GM21619 (cell line): ENCODE results near the gene HHIP.

Source experiments
- ATAC-seq: cut with Tn5 transposase; IDR thresholded peaks from one replicate; pipeline ENCODE4 v1.9.1; 2021; ENCODE audit not compliant: unreplicated experiment

The HHIP gene

DNA sequence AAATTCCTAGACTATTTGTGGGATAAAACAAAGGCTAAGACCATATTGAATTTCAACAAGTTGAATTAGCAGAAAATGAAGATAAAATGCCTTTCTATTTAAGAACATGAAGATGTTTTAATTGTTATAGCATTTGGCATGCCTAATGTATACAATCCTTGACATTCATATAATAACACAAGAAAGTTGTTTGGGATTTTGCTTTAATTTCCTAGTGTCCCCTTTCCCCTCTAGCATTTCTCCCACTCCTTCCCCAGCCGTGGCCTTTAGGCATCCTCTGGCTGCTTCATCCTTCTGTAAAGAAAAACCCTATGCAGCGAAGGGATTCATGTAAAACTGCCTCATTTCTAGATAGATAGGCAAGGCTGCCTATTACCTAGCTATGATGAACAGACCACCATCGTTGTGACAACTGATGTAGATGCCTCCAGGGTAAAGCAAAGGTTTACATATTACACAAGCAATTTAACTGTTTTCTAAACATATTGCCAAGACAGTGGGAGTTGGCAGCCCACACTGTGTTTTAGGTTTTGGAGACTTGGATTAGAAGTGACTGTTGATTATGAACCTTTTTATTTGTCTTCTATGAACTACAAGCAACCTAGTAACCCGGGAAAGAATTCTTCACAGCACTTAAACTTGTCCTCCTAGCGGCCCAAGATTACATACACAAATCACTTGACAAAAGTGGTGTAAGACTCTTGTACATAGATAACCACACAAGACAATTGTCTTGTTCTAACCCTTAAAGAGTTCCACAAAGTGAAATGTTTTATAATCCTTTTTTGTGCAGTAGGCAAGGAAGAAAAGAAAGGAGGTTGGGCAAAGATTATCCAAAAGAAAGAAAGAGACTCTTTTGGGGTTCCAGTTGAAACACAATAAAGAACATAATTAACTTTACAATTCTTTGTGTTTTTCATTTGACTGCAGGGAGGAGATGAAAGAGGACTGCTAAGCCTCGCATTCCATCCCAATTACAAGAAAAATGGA is 59.9 kb downstream of the HHIP start:
- ATAC-seq, result no peak

DNA sequence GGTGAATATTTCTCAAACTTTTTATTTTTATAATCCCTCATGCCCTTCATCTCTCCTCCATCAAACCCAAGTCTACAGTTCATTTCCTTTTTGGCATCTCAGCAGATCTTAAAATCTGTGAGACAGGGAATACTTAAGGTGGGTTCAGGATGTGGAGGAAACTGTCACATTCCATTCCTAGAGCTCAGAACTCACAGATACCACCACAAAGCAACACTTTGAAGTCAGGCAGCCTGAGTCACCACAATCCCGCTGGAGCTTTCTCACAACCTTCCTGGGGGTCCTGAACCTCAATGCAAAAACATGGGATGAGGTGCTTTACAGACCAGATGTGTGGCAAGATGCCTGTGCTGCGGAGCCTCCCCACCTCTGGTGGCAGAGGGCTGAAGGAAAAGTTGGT is 63.2 kb downstream of the HHIP start:
- no peak for ATAC-seq

DNA sequence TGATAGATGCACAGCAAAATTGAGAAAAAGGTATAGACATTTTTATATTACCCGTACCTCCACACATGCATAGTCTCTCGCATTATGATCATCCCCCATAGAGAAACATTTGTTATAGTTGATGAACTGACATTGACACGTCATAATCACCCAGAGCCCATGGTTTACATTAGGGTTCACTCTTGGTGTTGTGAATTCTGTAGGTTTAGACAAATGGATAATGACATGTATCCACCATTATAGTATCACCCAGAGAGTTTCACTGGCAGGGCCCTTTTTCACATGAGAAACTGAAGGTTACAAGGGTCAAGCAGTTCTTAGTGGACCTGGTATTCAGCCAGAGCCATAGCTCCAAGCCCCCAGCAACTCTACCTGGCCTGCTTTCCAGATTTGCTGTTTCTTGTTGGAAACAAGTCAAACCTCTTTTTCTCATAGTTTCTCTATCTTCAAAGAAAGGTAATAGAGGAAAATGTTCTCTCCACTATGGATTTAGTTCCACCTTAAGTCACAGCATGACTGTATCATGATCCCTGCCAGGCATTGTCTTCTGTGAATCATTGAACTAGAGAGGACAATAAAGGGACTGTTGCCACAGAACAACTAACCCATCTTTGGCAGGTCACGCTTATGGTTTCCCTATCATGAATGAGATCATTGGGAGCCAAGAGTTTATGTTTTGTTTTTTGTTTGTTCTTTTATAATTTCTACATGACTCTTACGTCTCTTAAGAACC is 64.0 kb downstream of the HHIP start:
- ATAC-seq, result no peak

DNA sequence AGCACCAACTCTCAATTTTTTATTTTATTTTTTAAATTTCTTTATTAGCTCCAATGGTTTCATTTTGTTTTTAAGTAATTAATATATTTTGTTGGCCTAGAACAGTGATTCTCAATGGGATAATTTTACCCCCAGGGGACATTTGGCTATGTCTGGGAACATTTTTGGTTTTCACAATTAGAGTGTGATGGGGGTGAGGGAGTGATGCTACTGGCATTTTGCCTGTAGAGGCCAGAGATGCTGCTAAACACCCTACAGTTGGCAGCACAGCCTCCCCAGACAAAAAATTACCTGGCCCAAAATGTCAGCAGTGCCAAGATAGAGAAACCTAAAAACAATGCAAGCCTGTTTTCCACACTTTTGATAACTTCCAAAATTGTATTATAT is 64.6 kb downstream of the HHIP start:
- ATAC-seq, result no peak

DNA sequence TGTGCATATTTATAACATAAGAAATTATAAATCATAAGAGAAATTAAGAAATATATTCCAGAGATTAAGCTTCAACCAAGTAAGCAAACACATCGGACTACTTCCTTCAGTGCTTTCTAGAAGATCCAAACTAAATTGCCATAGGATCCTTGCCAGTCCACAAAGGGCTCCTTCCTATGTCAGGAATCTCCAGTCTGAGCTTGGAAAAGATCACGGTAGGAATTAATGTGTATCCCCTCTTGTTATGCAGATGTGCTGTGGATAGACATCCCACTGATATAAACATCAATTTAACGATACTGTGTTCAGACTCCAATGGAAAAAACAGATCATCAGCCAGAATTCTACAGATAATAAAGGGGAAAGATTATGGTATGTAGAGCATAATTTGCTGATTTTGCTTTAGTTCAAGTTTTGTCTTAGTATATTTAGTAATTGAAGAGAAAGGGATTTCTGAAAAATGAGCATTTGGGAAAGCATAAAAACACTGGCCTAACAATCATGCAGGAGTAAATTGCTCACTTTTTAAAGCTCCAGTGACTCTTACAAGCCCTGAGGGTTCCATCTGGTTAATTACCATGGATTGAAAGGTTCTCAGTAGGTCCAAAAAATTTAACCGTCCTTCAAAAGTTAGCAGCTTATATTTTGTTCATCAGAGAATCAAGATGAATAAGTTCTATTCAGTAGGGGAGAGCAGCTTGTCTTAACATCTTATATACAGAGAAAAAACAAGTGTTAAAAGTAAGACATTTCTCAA is 65.9 kb downstream of the HHIP start:
- ATAC-seq, result no peak

DNA sequence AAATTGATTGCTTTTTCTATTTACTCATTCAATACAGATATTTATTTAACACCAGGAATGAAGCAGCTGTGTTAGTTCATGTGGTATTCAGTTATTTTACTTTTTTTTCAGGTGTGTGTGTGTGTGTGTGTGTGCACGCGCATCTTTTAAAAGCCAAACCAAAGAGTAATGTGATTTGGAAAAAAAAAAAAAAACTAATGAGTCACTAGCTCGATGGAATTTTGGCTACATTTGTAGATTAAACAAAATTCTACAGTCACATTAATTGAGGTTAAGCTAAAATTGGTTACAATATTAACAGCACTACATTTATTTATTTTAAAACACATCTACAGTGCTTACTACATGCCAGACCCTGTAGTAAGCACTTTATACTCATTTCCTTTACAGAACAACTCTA is 66.8 kb downstream of the HHIP start:
- ATAC-seq, result no peak

DNA sequence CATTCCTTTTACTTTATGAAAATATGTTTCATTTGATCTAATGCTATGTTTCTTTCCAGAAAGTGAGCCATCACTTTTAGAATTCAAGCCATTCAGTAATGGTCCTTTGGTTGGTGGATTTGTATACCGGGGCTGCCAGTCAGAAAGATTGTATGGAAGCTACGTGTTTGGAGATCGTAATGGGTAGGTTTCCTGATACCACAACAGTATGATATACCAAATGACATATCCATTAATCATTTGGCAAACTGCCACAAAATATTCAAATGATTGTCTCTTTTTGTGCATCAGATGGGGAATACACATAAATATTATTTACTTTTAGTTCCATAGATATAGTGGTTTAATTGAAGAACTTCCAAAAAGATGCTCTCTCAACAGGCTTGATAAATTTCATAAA is 68.2 kb downstream of the HHIP start:
- no peak for ATAC-seq

DNA sequence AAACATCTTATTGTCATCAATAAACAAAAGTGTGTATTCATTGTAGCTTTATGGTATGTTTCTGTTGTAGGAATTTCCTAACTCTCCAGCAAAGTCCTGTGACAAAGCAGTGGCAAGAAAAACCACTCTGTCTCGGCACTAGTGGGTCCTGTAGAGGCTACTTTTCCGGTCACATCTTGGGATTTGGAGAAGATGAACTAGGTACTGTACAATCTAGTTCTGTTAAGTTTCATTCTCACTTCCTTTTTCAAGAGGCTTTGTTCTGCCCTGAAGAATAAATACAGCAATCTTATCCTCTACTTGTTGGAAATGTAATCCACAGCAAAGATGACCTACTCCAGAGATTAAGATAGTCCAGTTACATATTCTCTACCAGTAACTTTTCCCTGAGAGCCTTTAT is 69.3 kb downstream of the HHIP start:
- no peak for ATAC-seq

DNA sequence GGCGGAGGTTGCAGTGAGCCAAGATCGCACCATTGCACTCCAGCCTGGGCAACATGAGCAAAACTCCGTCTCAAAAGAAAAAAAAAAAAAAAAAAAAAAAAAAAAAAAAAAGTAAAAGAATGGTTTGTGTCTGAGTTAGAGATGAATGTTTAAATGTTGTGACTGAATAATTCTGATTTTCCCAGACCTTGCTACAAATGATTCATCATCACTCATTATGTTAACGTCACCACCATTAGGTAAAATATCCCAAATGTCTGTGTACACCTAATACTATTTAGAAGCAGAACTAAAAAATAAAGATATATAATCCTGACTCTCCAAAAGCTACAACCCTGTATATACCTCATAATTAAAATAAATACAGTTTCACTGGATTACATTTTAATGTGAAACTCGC is 70.8 kb downstream of the HHIP start:
- ATAC-seq, result no peak

DNA sequence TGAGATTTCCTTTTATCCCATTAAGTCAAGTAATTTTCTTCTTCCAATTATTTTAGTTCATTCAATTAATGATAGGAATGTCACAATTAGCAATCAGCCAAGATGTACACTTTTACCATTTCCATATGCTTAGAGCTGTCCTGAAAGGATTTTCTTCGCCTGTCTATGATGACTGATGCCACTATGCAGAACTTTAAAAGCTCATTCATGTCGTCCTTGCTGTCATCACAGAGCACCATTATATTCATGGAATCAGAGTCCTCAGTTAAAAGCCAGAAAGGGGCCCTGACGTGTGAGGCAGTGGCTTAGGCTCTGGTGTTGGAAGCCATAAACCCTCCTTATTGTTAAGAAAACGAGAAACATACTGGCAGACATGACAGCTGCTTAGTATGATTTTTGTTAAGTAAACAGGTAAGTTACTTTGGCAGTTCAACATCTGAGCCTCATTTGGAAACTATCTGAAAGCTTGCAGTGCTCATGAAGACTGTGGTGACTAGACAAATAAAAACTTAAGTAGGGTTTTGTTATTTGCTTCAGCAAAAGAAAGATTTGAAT is 73.1 kb downstream of the HHIP start:
- ATAC-seq, result no peak

DNA sequence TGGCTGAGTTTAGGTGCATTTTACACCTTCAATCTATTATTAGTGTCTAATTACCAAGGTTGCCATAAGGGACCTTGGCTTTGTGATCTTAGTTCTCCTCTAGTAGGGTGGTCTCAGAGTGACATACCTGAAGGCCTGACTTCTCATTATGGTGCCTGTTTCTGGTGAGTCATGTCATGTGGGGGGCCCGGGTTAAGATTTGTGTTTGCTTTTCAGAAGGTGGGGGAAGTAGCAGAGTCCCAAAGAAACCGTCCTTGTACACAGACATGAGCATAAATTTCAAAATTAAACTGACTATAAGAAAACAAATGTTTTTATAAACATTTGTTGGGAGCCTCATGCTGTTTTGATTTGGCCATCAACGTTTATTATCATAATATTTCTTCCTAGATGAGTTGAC is 74.5 kb downstream of the HHIP start:
- ATAC-seq, result no peak

DNA sequence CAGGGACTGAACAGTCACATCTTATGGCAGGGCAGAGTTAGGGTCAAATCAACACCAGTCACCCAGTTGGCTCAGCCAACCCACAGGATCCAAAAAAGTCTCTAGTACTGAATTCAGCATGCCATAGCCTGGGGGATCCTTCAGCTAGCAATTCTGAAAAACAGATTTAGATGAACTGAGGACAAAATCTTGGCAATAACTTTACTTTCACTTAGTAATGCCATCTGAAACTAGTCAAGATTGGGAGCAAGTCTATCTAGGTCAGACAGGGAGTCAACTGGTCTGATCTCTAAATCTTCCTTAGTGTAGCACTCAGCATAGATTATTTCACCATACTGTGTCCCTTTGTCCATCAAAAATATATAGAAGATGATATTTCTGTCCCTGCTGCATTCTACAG is 76.0 kb downstream of the HHIP start:
- no peak for ATAC-seq

DNA sequence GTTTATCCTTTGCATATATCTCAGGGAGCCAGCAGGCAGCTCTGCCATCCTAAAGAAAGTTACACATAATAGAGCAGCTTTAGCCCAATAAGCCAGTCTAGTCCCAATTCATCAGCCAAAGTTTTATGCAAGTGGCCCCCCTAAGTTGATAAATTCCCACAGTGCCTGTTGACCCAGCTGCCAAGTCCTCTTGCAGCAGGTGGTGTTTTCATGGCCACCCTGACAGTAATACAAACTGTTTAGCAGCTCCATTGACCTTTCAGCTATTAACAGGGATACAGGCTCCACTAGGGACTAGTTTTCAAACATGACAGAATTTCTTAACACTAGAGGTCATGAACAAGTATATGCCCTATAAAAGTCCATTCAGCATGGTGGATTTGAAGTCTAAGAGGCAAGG is 77.5 kb downstream of the HHIP start:
- no peak for ATAC-seq

DNA sequence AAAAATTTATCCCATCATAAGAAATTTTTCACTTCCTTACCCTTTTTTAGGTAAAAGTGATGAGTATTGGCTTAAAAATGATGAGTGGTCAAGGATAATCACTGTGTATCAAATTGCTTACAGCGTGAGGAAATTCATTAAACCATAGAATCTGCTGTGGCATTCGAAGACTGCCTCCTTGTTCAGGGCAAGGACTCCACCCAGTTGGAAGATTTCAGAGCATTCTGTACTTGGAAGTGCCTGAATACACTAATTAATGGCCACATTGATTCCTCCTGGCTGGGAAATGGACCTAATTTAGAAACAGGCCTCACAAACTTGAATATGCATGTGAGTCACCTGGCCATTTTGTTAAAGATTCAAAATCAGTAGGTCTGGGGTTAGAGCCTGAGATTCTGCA is 83.2 kb downstream of the HHIP start:
- no peak for ATAC-seq

DNA sequence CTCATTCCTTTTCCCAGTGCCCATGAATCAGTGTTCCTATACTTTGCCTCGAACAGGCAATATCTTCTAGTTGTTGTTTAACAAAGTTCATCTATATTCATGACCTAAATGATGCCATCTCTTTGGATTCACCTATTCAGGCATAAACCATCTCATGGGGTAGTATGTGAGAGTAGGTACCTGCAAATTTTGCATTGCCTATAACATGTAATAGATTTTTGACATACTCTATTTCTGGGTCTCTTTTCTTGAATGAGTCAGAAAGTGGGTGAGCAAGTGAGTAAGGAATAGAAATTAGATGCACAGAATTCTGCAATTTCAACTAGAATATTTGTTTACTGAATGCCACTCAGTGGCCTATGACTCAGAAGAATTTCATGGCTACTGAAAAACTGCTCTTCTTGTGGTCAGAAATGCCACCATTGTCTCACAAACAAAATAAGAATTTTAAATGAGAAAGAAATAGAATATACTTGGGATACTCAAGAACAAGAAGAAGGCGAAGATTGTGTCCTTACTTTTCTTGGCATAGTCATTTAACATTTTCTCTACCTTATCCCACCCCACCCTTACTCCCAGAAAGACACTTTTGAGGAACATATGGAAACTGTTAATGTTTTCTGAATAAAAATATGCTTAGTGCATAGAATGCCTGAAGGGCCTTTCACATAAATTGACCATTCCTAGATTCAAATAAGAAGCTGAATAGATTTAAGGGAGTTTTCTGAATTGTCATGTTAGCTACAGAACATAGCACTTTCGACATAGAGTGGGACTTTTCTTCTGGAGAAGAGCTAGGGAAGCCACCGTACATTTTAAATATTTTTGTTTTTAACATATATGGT is 86.8 kb downstream of the HHIP start:
- no peak for ATAC-seq

DNA sequence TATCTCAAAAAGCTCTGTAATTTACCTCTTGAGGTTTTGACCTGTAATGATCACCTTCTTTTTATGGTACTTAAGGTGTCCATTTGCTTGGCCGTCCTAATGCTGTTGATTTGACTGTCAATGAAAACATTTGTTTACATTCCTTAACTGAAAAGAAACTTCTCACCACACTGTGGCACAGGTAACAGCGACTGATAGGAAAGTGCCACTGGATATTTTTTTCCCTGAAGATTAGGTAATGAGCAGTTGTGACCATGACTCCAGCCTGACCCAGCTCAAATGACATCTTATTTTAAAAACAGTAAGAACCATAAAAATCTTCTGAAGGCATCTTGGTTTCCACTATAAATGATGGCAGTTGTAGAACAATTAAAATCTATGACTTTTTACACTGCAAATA is 87.6 kb downstream of the HHIP start:
- no peak for ATAC-seq

DNA sequence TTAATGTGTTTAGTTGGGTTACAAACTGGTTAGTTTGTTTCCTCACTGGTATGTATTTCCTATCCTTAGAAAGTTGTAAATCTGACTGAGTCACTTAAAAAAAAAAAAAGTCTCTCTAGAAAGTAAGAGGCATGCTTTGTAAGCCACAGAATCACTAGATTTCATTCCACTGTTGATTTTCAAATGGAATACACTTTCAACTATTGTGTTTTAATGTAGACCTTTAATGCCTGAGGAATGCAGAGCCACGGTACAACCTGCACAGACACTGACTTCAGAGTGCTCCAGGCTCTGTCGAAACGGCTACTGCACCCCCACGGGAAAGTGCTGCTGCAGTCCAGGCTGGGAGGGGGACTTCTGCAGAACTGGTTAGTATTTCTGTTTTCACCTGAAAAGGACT is 88.6 kb downstream of the HHIP start:
- no peak for ATAC-seq

DNA sequence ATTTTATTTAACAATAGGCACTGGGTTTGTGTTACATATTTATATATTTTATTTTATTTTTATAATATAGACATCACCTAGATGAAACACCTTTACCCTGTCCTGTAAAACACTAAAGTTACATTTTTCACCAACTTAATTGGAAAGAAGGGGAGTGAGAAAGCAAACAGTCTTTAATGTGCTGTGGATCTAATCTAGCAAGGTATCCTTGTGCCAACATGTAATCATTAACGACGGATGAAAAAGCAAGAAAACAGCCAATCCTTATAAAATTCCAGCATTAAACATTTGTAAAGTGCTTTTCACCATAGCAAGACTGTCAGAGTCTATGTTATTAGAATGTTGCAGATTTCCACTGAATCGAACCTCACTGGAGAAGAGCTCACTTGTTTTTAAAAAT is 92.7 kb downstream of the HHIP start:
- ATAC-seq, result no peak

DNA sequence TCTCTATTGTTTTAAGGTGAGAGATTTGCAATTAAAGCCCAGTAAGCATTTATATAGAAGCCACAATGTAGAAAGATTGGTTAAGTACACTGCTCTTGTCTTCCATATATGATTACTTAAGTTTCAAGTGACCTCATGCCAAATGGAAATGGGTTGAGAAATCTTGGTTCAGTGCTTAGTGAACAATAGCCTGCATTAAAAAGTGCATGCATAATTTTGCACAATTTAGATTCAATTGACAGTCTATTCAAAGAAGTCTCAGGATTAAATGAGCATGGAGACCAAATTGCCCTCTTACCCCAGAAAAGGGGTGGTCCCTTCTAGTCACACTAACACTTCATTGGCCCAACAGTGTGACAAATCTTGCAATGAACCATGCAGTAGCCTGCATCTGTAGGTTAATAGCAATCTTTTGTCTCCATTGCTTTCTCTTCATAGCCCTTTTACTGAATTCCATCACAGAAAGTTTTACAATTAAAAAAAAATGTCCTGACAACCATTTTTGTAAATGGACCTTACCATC is 93.6 kb downstream of the HHIP start:
- no peak for ATAC-seq

DNA sequence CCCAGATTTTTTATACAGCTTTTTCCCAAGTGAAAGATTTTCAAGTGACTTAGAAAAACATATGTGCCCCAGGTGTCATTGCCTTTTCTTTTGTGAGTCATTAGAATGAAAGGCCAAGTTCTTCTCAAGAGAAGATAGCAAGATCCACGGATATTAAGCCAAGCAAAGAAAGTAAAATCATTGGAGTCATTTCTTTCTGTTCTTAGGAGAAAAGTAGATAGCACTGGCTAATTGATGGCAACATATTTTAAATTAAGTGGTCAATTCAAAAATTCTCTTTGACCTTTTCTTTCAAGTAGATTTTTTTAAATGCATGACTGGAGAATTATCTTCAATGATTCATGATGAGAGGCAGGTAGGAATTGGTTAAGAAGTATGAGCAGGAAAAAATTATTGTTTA is 94.4 kb downstream of the HHIP start:
- ATAC-seq, result no peak
